ELR (cell line): ENCODE results near the gene PALMD.

ENCODE experiments used
- DNase-seq: peaks from one replicate; pipeline ENCODE4 v3.0.0-alpha.2; 2015; ENCODE audit warnings: low read depth

Gene PALMD

DNA sequence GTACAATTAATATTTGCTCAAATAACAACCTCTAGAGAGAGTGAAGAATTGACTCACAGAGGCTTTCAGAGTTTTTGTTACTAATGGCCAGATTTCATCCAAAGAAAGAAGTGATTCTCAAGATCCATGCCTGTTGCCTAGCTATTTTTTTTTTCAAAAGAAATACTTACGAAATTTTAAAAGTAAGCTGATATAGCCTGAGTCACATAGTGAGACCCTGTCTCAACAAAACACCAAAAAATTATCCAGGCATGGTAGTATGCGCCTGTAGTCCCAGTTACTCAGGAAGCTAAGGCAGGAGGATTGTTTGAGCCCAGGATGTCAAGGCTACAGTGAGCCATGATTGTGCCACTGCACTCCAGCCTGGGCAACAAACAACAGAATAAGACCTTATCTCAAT is 14.6 kb downstream of the PALMD start:
- no peak for DNase-seq

DNA sequence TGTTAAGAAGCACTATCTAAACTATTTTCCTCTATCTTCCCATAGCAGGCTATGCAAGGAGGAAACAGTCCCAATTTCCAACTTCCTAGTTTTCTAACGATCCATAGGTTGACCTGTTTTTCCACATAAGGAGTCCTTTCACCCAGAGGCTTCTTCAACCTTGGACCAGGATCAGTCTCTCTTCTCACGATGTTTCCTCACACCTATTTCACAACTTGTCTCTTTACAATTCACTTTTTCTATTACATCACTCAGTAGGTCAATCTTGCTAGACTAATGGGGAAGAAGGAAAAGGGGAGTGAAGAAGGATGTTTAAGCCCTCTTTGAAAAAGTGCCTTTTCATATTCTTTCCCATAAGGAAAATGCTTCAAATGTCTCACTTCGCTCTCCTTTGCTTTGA is 15.9 kb downstream of the PALMD start:
- DNase-seq, result no peak

DNA sequence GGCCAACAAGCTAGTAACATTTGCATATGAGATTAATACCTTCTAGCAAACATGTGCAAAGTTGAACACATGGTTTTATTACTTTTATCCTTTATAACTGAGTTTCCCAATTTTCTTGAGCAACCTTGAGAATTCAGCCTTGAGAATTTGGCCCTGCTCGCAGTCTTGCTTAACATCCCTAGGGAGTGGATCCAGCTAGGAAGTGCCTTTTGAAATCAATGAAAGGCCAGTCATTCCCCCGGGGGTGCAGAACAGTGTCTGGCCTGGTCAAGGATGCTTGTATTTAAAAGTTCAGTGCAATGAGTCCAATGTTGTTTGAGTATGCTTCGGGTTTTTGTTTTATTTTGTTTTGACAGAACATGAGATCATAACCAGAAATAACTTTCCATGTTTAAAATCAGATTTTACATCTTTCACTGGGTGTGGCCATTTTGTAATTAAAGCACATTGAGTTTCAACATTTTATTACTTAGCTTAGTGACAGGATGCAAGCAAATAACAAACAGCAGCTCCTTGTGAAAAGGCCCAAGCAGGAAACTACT is 16.7 kb downstream of the PALMD start:
- no peak for DNase-seq

DNA sequence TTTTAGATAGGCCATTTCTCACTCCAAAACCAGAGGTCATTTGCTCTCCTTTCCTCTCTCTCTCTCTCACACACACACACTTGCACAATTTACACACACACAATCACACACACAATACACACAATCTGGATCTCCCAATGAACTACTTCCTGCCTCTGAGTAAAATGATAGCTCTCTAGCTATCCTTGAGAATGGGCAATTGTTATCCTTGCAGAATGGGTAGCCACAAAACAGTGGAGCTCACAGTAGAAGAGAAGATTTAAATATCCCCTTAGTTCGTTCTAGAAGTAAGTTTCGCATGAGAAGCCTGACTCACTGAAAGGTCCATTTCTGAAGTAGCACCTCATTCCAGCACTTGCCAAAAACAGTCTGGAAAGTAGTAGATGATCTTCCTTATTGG is 17.6 kb downstream of the PALMD start:
- no peak for DNase-seq

DNA sequence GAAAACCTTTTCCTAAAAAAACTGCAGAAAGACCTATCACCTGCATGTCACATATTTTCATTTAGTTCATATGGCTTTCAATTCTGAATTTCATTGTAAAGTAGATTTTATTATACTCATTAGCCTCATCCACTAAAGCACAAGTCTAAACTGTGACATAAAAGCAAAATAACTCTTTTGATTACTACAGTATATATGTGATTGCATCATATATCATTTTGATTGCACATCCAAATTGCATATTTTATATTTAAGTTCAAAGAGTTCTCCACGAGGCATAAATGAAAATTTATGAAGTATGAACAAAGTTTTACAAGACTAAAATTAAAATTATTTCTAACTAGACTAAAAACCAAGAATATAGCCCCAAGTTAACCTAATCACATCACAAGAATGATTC is 19.3 kb downstream of the PALMD start:
- DNase-seq, result no peak

DNA sequence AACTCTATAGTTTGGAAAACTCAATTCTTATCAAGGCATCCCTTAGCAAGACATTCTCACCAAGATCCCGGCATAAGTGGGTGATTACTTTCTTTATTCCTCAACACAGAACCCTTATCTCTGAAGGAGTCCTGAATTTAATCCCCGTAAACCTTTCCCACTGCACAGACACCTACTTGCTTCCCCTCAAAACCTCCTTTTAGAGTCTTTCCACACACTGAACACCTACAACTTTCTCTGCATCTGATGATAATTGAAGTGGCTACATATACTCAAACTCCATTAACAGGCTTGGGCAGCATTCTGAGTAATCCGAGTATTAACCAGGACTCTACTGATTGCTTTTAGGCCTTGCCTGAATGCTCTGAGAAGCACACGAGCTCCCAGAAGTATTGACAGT is 23.5 kb downstream of the PALMD start:
- no peak for DNase-seq

DNA sequence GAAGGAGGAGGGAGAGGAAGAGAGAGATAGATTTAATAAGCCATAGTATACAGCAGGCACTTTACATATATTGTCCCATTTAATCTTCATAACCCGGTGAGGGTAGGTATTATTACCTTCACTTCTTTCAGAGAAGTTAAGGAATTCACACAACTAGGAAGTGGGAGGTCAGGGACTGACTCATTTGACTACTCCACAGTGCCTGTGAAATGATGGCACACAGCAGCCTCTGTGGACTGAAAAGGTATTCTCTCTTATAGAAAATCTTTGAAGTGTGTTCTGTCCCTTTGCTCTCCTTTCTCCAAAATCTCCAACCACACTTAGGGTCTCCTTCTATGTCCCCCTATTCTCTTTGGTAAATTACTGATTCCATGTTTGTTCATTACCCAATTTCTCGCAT is 23.9 kb downstream of the PALMD start:
- no peak for DNase-seq

DNA sequence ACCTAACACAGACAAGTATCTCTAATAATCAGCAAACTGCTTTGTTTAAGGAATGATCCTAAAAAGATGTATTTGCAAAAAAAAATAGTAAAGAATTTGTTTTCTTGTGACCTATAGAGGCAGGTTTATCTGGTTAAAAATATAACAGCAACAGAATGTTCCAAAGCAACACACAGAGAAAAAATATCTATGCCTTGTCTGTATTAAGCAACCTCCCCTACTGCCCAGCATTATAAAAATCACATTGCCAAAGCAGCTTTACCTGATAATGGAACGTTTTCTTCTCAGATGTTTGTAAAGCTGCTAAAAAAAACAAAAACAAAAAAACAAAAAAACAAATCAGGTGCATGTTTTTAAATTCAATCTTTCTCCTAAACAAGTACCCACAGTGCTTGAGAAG is 24.7 kb downstream of the PALMD start:
- DNase-seq, result no peak

DNA sequence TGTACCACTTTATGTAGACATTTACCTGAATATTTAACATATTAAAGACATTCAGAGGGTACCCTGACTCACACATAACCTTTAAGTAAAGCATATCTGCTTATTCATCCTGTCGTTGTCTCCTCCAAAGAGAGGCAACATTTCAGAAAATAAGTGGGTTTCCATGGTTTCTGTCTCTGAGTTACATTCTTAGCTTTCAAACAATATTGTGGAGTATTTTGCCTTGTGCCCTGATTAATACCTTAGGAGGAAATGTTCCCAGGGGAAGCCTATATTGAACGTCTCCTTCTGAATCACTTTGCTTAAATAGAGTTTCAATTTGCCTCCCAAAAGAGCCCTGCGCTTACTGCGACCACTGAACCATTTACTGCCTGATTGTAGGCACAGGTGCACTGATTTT is 26.1 kb downstream of the PALMD start:
- DNase-seq, result no peak

DNA sequence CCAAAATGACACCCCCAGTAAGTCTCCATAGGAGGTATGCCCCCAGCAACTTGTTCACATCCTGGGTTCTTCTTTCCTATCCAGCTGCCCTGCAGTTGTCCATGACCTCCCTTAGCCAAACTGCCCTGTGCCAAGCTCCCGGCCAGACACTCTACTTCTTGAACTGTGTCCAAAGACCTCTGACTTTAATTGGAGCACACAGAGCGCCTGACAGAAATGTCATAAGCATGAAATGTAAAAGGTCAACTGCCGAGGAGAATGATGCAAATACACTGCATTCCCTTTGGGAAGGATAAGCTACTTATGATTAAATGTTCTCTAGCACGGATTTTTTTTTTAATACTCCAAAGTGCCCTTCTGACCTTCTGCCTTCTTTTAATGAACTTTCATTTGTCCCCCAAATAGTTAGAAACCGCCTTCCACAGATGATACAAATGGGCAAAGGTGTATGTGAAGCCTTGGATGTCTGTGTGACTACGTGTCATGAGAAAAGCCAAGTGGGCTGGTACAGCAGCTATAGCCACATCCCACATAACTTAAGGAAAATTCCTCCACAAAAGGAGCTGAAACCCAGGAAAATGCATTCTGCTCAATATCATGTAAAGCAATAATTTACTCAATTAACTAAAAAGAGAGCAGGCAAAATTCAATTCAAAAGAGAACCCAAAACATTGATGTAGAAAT is 26.8 kb downstream of the PALMD start:
- DNase-seq, result no peak

DNA sequence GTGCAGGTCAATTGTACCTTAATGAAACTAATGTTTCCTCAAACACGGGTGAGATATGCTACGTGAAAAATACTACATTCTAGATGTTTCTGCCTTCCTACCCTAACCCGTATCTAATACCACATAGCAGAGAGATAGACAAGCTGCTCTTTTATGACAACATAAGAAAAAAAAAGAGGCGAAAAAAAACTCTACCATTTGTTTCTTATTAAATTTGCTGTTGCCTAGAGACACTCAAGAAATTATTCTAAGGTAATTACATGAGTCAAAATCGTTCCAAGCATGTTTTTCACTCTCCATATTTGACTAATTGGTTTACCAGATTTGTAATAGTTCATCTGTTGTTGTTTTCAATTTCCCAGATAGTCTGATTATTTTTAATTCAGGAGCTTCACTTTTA is 27.4 kb downstream of the PALMD start:
- DNase-seq, result no peak

DNA sequence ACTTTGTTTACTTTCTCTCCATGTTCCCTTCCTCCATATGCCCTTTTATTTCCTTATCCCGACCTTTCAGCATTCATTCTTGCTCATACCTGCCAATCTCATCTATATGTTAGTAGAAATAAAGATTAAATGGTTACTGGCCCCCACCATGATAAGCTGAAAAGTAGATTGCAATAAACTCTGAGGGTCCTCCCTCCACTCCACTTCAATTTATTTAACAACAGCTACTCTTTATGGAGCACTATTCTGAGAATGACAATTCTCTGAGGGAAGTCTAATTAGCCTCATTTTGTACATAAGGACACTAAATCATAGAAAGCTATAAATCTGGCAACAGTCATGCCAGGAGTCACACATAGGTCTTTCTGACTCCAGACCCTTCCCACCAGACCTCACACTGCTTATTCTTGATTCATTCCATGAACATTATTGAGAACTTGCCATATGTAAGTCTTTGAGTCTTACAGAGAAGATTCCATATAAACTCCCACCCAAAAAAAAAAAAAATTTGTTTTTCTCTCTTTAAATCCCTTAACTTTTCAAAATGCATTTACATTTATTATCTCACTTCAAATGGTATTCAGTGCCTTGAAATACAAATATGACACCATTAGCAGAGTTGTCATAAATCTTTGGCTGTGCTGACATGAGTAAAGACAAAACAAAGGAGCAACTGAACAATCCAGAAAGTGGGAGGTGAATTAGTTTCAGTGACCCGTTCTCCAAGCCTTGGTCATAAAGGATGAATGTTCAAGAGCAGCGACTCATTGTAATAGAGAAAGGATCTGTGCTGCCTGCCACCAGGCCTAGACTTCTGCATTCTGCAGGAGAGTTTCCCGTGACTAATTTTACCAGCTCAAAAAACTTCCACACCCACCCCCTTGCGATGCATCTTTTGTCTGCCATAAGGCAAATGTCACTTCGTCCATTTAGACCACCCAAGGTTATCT is 28.5 kb downstream of the PALMD start:
- peak; percentile 10 for DNase-seq

DNA sequence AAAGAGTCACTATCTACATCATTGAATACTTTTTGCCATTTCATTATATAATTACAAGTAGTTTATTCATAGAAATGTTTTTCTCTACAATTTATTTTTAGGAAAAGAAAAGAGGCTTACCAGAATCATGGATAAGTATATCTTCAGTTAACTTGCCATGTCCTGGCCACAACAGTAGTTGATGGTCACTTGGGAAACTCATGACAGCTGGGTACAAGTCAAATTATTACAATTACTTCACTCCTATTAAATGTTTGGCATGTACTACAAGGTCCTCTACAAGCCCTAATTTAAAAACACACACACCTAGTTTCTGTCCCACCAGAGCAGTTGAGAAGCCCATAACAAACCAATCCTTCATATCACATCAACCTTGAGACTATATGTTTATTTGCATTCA is 29.4 kb downstream of the PALMD start:
- no peak for DNase-seq

DNA sequence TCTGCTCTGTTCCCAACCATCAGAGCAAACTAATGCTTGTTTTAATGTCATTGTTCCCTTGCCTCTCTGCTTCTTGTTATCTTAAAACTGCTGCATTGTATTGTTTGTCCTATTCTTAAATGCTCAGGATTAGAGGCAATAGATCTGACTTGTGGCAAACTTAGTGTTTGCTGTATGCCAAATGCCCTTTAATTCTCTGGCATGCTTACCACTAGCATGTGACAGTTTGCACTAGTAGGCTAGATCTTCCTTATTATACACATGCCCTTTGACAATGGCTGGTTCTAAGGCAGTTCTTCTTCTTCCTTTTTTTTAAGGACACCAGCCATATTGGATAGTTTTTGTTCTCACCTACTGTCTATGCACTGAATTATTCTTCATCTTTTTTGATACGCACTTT is 30.1 kb downstream of the PALMD start:
- no peak for DNase-seq

DNA sequence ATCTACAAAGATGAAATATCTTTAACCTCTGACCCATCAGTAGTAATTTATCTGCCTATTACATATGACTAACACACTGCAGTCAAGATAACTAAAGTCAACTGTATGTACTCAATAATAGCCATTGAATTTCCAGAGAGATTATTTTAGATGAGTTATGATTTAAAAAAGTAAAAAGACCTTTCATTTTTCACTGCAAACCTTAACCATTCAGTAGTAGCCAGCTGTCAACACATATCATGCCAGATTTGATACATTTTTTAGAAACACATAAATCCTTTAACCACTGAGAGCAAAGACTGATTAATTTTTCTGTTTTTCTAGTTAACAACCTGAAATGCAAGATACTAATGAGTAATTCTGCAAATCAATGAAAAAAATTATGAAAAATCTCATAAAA is 31.0 kb downstream of the PALMD start:
- DNase-seq, result no peak

DNA sequence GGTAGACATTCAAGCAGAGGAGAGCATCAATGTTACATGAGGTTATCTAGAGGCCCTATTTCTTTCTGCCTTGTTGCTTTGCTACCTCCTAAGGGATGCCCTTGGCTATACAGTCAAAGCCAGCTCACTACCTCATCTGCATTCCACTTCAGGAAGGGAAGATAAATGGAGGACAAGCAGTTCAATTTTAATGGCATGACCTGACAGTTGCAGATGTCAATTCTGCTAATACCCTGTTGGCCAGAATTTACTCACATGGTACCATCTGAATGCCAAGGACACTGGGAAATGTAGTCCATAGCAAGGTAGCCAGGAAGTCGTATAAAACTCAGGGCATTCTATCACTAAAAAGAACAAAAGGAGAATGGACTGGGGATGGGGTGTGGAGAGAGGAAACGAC is 31.5 kb downstream of the PALMD start:
- peak; percentile 11 for DNase-seq

DNA sequence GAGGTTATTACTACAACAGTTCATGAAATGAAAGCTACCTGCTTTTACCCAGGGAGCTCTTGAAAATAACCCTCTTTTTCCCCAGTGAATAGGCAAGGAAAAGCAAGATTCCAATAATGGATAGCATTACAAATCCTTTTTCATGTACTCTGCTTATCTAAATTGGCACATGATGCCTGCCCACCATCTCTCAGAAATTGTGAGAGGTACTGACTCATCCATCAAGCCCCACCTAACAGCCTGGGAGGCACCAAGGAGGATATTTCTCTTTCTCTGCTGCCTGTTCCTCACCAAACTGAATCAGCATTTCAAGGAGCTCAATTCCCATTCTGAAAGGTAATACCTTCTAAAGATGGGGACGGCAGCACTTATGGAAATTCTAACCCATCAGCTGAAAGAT is 34.4 kb downstream of the PALMD start:
- DNase-seq, result peak; percentile 40

DNA sequence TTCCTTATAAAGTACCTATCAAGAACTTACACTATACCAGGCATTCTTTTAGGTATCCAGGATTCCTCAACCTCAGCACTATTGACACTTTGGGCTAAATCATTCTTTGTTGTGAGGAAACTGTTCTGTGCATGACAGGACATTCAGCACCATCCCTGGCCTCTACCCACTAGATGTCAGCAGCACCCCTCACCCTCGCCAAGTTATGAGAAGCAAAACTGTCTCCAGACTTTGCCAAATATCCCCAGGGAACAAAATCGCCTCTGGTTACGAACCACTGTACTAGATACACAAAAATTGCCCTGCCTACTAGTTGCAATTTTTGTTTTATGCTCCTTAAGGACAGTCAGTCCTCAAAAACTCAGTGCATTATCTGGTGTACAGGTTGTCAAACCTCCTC is 35.7 kb downstream of the PALMD start:
- no peak for DNase-seq

DNA sequence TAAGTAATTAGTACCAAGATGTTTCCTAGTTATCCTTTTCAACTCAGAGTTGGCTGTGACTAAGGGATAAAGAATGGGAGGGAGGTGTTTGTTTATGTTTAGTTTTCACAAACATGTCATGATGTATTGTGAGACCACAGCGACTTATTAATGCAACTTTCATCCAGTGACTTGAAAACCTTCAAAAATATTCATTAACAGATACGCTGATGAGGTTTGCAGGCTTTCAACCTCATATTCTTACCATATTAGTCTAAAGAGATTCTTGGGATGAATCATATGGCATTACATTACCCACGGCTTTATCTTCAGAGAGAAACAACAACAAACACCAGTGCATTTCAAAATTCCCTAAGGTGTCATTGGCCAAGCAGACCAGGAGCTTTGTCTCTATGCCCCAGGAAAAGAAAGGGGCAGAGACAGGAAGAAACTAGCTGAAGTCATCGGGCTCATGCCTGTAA is 36.4 kb downstream of the PALMD start:
- DNase-seq, result peak; percentile 69

DNA sequence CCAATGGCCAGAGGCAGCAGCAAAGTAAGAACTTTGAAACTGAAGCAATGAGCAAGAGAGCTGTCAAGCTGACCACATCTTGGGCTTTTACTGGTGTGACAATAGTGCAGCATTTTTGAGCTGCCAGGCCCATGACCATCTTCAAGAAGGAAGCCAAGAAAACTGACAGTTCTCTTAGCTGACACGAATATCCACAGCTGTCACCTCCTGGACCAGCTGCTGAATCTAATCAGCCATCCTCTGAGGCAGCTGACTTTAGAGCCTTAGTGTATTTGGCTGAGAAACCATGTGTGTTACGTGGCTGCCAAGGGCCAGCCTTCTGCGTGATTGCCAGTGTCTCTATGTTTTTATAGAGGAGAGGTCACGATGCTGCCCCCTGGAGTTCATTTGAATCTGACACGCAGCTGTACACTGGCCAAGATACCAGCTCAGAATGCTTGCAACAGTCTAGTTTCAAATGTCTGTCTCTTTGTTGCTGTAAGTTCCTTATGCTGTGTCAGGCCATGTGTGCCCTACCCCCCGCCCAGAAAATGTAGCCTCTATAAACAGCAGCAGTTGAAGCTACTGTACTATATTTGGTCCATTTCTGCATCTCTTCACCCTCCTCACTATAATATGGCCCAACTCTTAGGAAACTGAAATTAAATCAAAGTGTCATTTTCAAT is 39.7 kb downstream of the PALMD start:
- peak; percentile 84 for DNase-seq

DNA sequence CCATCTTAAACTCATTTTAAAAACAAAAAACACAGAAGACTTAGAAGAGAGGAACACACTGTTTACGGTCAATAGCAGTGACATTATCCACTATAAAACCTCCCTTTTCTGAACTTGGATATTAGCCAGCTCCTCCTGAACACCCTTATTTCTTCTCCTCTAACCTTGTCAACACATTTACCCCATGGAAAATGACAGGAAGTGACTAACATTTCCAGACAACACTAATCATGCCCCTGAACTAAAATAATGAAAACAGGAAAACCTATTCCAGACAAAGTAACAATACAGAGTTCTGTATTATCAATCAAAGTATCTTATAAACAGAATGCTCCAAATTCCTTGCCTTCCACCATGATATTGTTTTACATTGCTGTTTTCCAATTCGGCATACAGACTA is 45.3 kb downstream of the PALMD start:
- peak; percentile 27 for DNase-seq

DNA sequence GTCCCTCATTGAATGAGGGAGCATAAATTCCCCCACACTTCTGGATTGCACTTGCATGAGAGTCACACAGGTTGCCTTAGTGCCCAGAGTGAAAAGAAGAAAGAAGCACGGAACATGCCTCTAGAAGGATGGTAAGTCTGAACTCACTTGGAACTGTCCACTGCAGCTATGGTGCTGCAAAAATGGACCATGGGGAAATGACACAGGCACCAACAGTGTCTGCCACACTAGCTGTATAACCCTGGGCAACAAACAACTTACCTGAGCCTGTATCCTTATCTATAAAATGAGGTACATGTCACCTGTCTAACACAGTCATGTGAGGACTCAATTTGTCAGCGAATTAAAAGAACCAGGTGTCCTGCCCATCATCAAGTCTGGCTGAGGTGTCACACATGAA is 50.7 kb downstream of the PALMD start:
- DNase-seq, result no peak

DNA sequence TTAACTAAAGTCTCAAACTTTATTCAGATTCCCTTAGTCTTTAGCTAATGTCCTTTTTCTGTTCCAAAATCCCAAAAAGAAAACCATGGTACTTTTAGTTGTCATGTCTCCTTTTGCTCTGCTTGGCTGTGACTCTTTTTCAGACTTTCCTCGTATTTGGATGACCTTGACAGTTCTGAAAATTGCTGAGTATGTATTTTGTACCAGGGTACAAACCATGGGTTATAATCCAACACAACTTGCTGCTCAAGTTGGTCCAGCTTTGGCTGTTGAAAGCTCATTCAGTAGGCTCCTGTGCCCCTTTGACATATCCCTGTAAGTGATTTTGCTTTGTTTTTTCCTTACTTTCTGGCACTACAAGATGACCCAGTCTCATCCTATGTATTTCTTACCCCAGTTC is 51.7 kb downstream of the PALMD start:
- no peak for DNase-seq
